ENCODE measurements around the gene CCDC34. TPM values are rescaled to one million over a fixed set of nuclear protein-coding genes. Genes with fewer than 3 reads are reported as not detected.
A peak's percentile ranks its signal among the peaks of the same experiment; 100 is the strongest.

The CCDC34 gene
- total RNA-seq = 10 to 100 TPM in 1 of 5 experiments, 1 to 10 TPM in 4; 1.3 to 10.0 (median 3.6) TPM
- polyA plus RNA-seq = 1 to 10 TPM; 2.0 to 2.3 TPM
- 1.1 reads per million for total RNA-seq

GRCh38 chr11:27362749-27363575, at the start of gene CCDC34:
Gene CCDC34 (minus strand): TSS chr11:27363215. CDS start chr11:27363194, 21 bp downstream.
- H3K9me3 Mint-ChIP-seq = no peaks in the 10 kb centered on the region
- Histone ChIP-seq H3K36me3 (ENCODE audit: control insufficient read depth in 2 of 3, insufficient read depth in 3 of 3, low read length in 3 of 3) (no peaks in the 10 kb centered on the region), H3K4me3 (ENCODE audit: low read length) (peak within 1 kb of the TSS; percentile 51), H3K27ac (ENCODE audit: low read depth, low read length) (peak within 1 kb of the TSS; percentile 66), H3K27me3 (ENCODE audit: control insufficient read depth in 2 of 2, insufficient read depth in 2 of 2, low read length in 2 of 2) (no peaks in the 10 kb centered on the region), H3K9me3 (ENCODE audit: control insufficient read depth in 2 of 3, low read length in 3 of 3) (no peaks in the 10 kb centered on the region), H3K4me1 (ENCODE audit: control insufficient read depth in 2 of 2, insufficient read depth in 2 of 2, low read length in 2 of 2) (peaks cover 10 to 12% of the 10 kb centered on the region in 2 donors)
- ATAC-seq = peak; percentile 99
- intact Hi-C loops (cut with micrococcal nuclease) = loop anchor here (1.0 to 2.0 kb wide), 5 partner anchors 109 to 745 kb away; partner anchors contain the start of genes LIN7C (in 2 of the 2), KIF18A (in 1 of the 2), LGR4 (in 1 of the 2) and METTL15 (in 1 of the 2)
- DNase-seq = peak; percentile 83 to 91 (median 90)
- H3K4me3 Mint-ChIP-seq = peak within 1 kb of the TSS; percentile 78 to 96 (median 91)
- H3K36me3 Mint-ChIP-seq = no peaks in the 10 kb centered on the region
- ChIA-PET POLR2A (interaction anchor here (1.0 kb wide), 1 partner anchor 745 kb away, joined by 3 read pairs; the partner anchor contains the start of genes KIF18A and METTL15), CTCF (interaction anchor here (0.6 kb wide), 1 partner anchor 123 kb away, joined by 3 read pairs; no protein-coding TSS in a partner anchor)
- no peaks in the 10 kb centered on the region for H3K27me3 Mint-ChIP-seq
- peaks cover 12 to 48% (median 28%) of the 10 kb centered on the region in 7 donors for H3K4me1 Mint-ChIP-seq
- peak within 1 kb of the TSS; percentile 80 to 97 (median 87) for H3K27ac Mint-ChIP-seq

DNA sequence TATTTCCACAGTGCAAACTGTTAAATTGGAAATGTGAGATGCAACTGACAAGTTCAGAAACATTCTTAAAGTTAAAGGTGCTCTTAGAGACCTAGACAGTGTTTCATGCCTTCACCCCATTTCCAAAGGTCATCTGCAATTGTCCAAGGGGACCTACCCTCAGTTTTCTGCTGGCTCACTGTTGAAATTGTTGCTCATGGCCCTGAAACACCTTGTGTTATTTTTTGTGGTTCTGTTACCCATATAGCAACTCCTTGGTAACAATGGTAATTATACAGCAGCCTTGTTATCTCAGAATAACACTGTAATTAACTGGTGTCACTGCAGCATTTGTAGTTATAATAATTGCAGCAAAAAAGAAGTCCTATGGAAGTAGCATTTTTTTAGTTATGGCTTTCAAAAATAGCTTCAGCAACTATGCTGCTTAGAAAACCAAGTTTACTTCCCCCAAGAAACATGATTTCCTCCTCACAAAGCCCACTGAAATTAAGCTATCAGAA, 49.2 kb upstream of the CCDC34 start:
- H3K4me1 ChIP-seq (ENCODE audit: control insufficient read depth in 2 of 2, insufficient read depth in 2 of 2, low read length in 2 of 2) = no peaks in the 10 kb centered on the region
- H3K27me3 Mint-ChIP-seq = peaks cover 0 to 13% (median 5%) of the 10 kb centered on the region in 5 donors

DNA sequence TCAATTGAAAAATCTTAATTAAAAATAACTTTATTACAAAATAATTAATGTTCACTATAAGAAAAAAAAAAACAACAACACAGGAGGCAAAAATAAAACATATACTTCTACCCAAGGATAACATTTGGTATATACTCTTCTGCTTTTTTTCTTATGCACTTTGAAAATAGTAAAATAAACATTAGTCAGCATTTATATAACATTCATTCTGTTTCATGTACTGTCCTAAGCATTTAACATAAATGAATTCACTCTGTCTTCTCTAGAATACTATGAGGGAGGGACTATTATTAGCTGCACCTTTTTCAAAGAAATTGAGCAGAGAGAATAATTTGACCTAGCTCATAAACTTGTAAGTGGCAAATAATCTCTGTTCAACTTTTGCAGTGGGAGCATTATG, 48.3 kb upstream of the CCDC34 start:
- no peaks in the 10 kb centered on the region for H3K9me3 Mint-ChIP-seq
- CTCF ChIA-PET = no interaction called here
- ATAC-seq = no peak
- H3K4me1 Mint-ChIP-seq = no peaks in the 10 kb centered on the region
- no peaks in the 10 kb centered on the region for H3K27me3 ChIP-seq (ENCODE audit: control insufficient read depth in 2 of 2, insufficient read depth in 2 of 2, low read length in 2 of 2)
- no peaks in the 10 kb centered on the region for H3K36me3 Mint-ChIP-seq
- no peak for DNase-seq
- POLR2A ChIA-PET = no interaction called here
- no peak overlapping the region for H3K4me3 Mint-ChIP-seq
- peaks cover 0 to 13% (median 5%) of the 10 kb centered on the region in 5 donors for H3K27me3 Mint-ChIP-seq
- no peaks in the 10 kb centered on the region for H3K9me3 ChIP-seq (ENCODE audit: control insufficient read depth in 2 of 3, low read length in 3 of 3)
- intact Hi-C loops (cut with micrococcal nuclease) = no loop called here
- no peaks in the 10 kb centered on the region for H3K36me3 ChIP-seq (ENCODE audit: control insufficient read depth in 2 of 3, insufficient read depth in 3 of 3, low read length in 3 of 3)
- no peaks in the 10 kb centered on the region for H3K4me1 ChIP-seq (ENCODE audit: control insufficient read depth in 2 of 2, insufficient read depth in 2 of 2, low read length in 2 of 2)
- no peak overlapping the region for H3K4me3 ChIP-seq (ENCODE audit: low read length)
- H3K27ac ChIP-seq (ENCODE audit: low read depth, low read length) = no peak overlapping the region
- no peak overlapping the region for H3K27ac Mint-ChIP-seq

More for the DNA sequence above, 49.2 kb upstream of the CCDC34 start:
- no peaks in the 10 kb centered on the region for H3K4me1 Mint-ChIP-seq
- H3K4me3 ChIP-seq (ENCODE audit: low read length) = no peak overlapping the region
- intact Hi-C loops (cut with micrococcal nuclease) = no loop called here
- no peak for ATAC-seq
- no peak overlapping the region for H3K4me3 Mint-ChIP-seq
- no peak for DNase-seq
- H3K36me3 ChIP-seq (ENCODE audit: control insufficient read depth in 2 of 3, insufficient read depth in 3 of 3, low read length in 3 of 3) = no peaks in the 10 kb centered on the region
- CTCF ChIA-PET = no interaction called here
- POLR2A ChIA-PET = no interaction called here
- H3K27me3 ChIP-seq (ENCODE audit: control insufficient read depth in 2 of 2, insufficient read depth in 2 of 2, low read length in 2 of 2) = no peaks in the 10 kb centered on the region
- H3K27ac Mint-ChIP-seq = no peak overlapping the region
- H3K9me3 Mint-ChIP-seq = no peaks in the 10 kb centered on the region
- H3K36me3 Mint-ChIP-seq = no peaks in the 10 kb centered on the region
- H3K27ac ChIP-seq (ENCODE audit: low read depth, low read length) = no peak overlapping the region
- H3K9me3 ChIP-seq (ENCODE audit: control insufficient read depth in 2 of 3, low read length in 3 of 3) = no peaks in the 10 kb centered on the region

GRCh38 chr11:27410272-27410671, 47.3 kb upstream of the CCDC34 start:
- no peaks in the 10 kb centered on the region for H3K36me3 ChIP-seq (ENCODE audit: control insufficient read depth in 2 of 3, insufficient read depth in 3 of 3, low read length in 3 of 3)
- DNase-seq = no peak
- H3K27ac Mint-ChIP-seq = no peak overlapping the region
- ChIA-PET CTCF (no interaction called here), POLR2A (no interaction called here)
- H3K4me3 ChIP-seq (ENCODE audit: low read length) = no peak overlapping the region
- no peaks in the 10 kb centered on the region for H3K9me3 ChIP-seq (ENCODE audit: control insufficient read depth in 2 of 3, low read length in 3 of 3)
- intact Hi-C loops (cut with micrococcal nuclease) = no loop called here
- H3K4me1 Mint-ChIP-seq = no peaks in the 10 kb centered on the region
- peaks cover 0 to 10% (median 5%) of the 10 kb centered on the region in 5 donors for H3K27me3 Mint-ChIP-seq
- H3K4me3 Mint-ChIP-seq = no peak overlapping the region
- H3K4me1 ChIP-seq (ENCODE audit: control insufficient read depth in 2 of 2, insufficient read depth in 2 of 2, low read length in 2 of 2) = no peaks in the 10 kb centered on the region
- no peaks in the 10 kb centered on the region for H3K27me3 ChIP-seq (ENCODE audit: control insufficient read depth in 2 of 2, insufficient read depth in 2 of 2, low read length in 2 of 2)
- ATAC-seq = no peak
- no peaks in the 10 kb centered on the region for H3K36me3 Mint-ChIP-seq
- H3K27ac ChIP-seq (ENCODE audit: low read depth, low read length) = no peak overlapping the region
- no peaks in the 10 kb centered on the region for H3K9me3 Mint-ChIP-seq

- no peaks in the 10 kb centered on the region for H3K36me3 ChIP-seq (ENCODE audit: control insufficient read depth in 2 of 3, insufficient read depth in 3 of 3, low read length in 3 of 3)
- intact Hi-C loops (cut with micrococcal nuclease) = no loop called here
- ChIA-PET POLR2A (no interaction called here), CTCF (no interaction called here)
- H3K27ac ChIP-seq (ENCODE audit: low read depth, low read length) = no peak overlapping the region
- no peaks in the 10 kb centered on the region for H3K4me1 Mint-ChIP-seq
- no peak for ATAC-seq
- H3K36me3 Mint-ChIP-seq = no peaks in the 10 kb centered on the region
- H3K9me3 Mint-ChIP-seq = no peaks in the 10 kb centered on the region
- H3K4me3 Mint-ChIP-seq = no peak overlapping the region
- no peak overlapping the region for H3K4me3 ChIP-seq (ENCODE audit: low read length)
- H3K9me3 ChIP-seq (ENCODE audit: control insufficient read depth in 2 of 3, low read length in 3 of 3) = no peaks in the 10 kb centered on the region
- H3K27me3 ChIP-seq (ENCODE audit: control insufficient read depth in 2 of 2, insufficient read depth in 2 of 2, low read length in 2 of 2) = no peaks in the 10 kb centered on the region
- H3K27me3 Mint-ChIP-seq = peaks cover 0 to 5% (median 4%) of the 10 kb centered on the region in 5 donors
- DNase-seq = no peak
- no peak overlapping the region for H3K27ac Mint-ChIP-seq
- no peaks in the 10 kb centered on the region for H3K4me1 ChIP-seq (ENCODE audit: control insufficient read depth in 2 of 2, insufficient read depth in 2 of 2, low read length in 2 of 2)
Measured at GRCh38 chr11:27409742-27410141, 46.7 kb upstream of the CCDC34 start.

GRCh38 chr11:27409049-27409448, 46.0 kb upstream of the CCDC34 start:
- ATAC-seq = no peak
- no peak overlapping the region for H3K4me3 Mint-ChIP-seq
- intact Hi-C loops (cut with micrococcal nuclease) = no loop called here
- Histone ChIP-seq H3K4me3 (ENCODE audit: low read length) (no peak overlapping the region), H3K27me3 (ENCODE audit: control insufficient read depth in 2 of 2, insufficient read depth in 2 of 2, low read length in 2 of 2) (no peaks in the 10 kb centered on the region), H3K4me1 (ENCODE audit: control insufficient read depth in 2 of 2, insufficient read depth in 2 of 2, low read length in 2 of 2) (no peaks in the 10 kb centered on the region), H3K27ac (ENCODE audit: low read depth, low read length) (no peak overlapping the region), H3K36me3 (ENCODE audit: control insufficient read depth in 2 of 3, insufficient read depth in 3 of 3, low read length in 3 of 3) (no peaks in the 10 kb centered on the region), H3K9me3 (ENCODE audit: control insufficient read depth in 2 of 3, low read length in 3 of 3) (no peaks in the 10 kb centered on the region)
- no peaks in the 10 kb centered on the region for H3K36me3 Mint-ChIP-seq
- no peak for DNase-seq
- H3K9me3 Mint-ChIP-seq = no peaks in the 10 kb centered on the region
- peaks cover 0 to 5% (median 4%) of the 10 kb centered on the region in 5 donors for H3K27me3 Mint-ChIP-seq
- H3K27ac Mint-ChIP-seq = no peak overlapping the region
- no peaks in the 10 kb centered on the region for H3K4me1 Mint-ChIP-seq
- ChIA-PET CTCF (no interaction called here), POLR2A (no interaction called here)

Measured in naive thymus-derived CD4-positive, alpha-beta T cell (primary cell).